Nephron progenitor cell (in vitro differentiated cells): ENCODE measurements around the gene PROK1.

Experiments used
- DNase-seq: peaks from one replicate; pipeline ENCODE4 v3.0.0; 2021
- H3K27ac Mint-ChIP-seq: 2 replicates; pipeline ENCODE4 v1.8.0; 2021; ENCODE audit warnings: mild to moderate bottlenecking, moderate library complexity, mixed read lengths
- H3K27me3 Mint-ChIP-seq: 2 replicates; pipeline ENCODE4 v1.8.0; 2021; ENCODE audit warnings: mild to moderate bottlenecking, low read depth, mixed read lengths; ENCODE audit not compliant: poor library complexity
- H3K36me3 Mint-ChIP-seq: 2 replicates; pipeline ENCODE4 v1.8.0; 2021; ENCODE audit warnings: low read depth, mixed read lengths
- H3K4me1 Mint-ChIP-seq: 2 replicates; pipeline ENCODE4 v1.8.0; 2021; ENCODE audit warnings: mixed read lengths
- H3K4me3 Mint-ChIP-seq: 2 replicates; pipeline ENCODE4 v1.8.0; 2021; ENCODE audit warnings: mild to moderate bottlenecking, moderate library complexity, mixed read lengths
- H3K9me3 Mint-ChIP-seq: 2 replicates; pipeline ENCODE4 v1.8.0; 2021; ENCODE audit warnings: mild to moderate bottlenecking, moderate library complexity, mixed read lengths
- TF ChIP-seq, protein P1 (sequence below): fragments of 200-600 bp; sonication (generic); IDR thresholded peaks from 2 replicates; pipeline ENCODE4 v1.5.0; 2021; ENCODE audit warnings: antibody characterized with exemption

The PROK1 gene

DNA sequence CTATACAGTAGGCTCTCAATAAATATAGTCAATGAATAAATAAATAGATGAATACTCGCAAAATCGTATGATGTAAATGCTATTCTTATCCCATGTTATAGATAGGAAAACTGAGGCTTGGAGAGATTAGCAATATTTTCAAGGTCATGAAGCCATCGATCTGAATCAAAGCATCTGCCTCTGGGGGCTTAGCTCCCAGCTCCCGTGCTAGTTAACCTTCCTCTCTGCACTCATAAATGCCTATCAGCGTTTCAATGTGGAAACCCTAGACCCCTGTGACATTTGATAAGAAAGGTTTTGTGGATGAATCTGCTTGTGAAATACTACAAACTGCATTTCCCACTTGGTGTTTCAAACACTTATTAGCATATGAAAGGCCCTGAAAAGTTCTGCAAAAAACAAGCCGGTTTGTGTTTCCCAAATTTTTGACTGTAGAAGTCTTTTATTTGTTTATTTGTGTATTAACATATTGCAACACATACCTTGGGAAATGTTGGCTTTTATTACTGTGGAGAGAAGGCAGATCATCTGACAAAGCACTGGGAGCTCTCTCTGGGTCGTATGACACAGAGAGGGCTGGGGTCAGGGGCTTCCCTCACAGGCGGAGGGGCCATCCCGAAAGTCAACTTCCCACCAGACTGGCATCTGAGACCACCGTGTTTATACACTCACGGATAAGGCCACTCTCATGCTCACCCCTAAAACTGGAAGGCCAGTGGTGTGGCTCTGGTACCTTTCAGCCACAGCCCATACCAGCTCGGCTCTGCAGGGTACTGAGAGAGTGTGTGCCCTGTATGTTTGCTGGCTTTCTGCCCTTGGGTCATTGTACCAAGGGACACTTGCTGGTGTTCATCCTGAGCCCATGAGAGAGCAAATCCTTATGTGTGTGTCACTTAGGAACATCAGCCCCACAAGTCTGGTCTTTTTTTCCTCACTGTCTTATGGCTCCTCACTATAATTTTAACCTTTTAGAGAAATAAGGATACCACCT is 993 bp upstream of the PROK1 start:
- no peaks in the 10 kb centered on the region for H3K9me3 Mint-ChIP-seq
- H3K27ac Mint-ChIP-seq = no peak overlapping the region
- TF ChIP-seq, protein P1, sequence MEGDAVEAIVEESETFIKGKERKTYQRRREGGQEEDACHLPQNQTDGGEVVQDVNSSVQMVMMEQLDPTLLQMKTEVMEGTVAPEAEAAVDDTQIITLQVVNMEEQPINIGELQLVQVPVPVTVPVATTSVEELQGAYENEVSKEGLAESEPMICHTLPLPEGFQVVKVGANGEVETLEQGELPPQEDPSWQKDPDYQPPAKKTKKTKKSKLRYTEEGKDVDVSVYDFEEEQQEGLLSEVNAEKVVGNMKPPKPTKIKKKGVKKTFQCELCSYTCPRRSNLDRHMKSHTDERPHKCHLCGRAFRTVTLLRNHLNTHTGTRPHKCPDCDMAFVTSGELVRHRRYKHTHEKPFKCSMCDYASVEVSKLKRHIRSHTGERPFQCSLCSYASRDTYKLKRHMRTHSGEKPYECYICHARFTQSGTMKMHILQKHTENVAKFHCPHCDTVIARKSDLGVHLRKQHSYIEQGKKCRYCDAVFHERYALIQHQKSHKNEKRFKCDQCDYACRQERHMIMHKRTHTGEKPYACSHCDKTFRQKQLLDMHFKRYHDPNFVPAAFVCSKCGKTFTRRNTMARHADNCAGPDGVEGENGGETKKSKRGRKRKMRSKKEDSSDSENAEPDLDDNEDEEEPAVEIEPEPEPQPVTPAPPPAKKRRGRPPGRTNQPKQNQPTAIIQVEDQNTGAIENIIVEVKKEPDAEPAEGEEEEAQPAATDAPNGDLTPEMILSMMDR = no peak
- H3K27me3 Mint-ChIP-seq = peaks cover 22% of the 10 kb centered on the region
- no peaks in the 10 kb centered on the region for H3K36me3 Mint-ChIP-seq
- DNase-seq = no peak
- no peak overlapping the region for H3K4me3 Mint-ChIP-seq
- peaks cover 17% of the 10 kb centered on the region for H3K4me1 Mint-ChIP-seq

DNA sequence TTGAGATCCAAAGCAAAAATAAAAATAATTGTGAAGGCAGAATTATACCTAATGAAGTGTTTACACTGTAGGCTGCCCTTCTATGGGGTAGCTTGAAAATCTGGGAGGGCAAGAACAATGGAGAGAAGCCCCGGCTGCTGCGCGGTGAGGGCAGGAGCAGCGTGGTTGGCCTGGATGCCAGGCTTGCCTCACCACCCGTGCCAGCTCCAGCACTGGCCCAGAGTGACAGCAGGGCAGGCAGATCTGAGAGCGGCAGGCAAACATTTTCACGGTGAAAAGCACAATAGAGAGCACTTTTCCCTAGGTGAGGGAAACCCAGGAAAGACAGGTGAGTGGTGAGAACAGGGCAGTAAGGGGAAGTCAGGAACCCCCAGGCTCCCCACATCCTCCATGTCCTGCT is 1.4 kb downstream of the PROK1 start:
- H3K27ac Mint-ChIP-seq = no peak overlapping the region
- H3K4me1 Mint-ChIP-seq = peaks cover 17% of the 10 kb centered on the region
- DNase-seq = no peak
- H3K27me3 Mint-ChIP-seq = peaks cover 25% of the 10 kb centered on the region
- TF ChIP-seq, protein P1 = no peak
- H3K36me3 Mint-ChIP-seq = no peaks in the 10 kb centered on the region
- H3K4me3 Mint-ChIP-seq = no peak overlapping the region
- no peaks in the 10 kb centered on the region for H3K9me3 Mint-ChIP-seq

DNA sequence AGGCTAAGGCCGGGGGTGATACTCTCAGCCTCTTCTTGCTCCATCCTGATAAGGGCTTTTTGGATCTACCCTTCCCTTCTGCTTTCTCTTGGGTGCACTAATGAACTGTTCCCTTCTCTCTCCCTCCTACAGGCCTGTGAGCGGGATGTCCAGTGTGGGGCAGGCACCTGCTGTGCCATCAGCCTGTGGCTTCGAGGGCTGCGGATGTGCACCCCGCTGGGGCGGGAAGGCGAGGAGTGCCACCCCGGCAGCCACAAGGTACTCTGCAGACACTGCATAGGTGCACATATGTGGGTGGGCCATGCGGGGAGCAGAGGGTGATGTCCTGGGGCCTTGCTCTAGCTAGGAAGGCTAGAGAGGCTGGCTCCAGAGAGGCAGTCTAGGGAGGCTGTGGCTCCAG is 2.9 kb downstream of the PROK1 start:
- TF ChIP-seq, protein P1 = no peak
- Mint-ChIP-seq H3K4me3 (no peak overlapping the region), H3K4me1 (peaks cover 17% of the 10 kb centered on the region), H3K36me3 (no peaks in the 10 kb centered on the region), H3K9me3 (no peaks in the 10 kb centered on the region), H3K27me3 (peaks cover 22% of the 10 kb centered on the region), H3K27ac (no peak overlapping the region)
- DNase-seq = no peak

DNA sequence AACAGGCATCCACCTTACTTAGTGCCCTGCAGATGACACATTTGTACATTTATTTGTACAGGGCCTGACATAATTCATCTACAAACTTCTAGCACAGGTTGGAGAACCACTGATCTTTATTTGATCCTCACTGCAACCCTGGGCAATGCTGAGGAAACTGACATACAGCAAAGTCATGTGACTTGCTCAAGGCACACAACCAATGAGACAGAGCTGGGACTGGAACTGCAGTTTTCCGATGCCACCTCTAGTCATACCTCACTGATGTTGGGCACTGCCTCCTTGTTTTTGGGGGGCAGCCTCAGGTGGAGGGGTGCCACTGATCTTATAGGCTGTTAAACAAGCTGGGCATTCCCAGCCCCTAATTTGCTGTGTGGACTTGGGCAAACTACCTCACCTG is 3.4 kb downstream of the PROK1 start:
- TF ChIP-seq, protein P1 = no peak
- Mint-ChIP-seq H3K36me3 (no peaks in the 10 kb centered on the region), H3K9me3 (no peaks in the 10 kb centered on the region), H3K27ac (no peak overlapping the region), H3K27me3 (peaks cover 22% of the 10 kb centered on the region), H3K4me1 (peaks cover 17% of the 10 kb centered on the region), H3K4me3 (no peak overlapping the region)
- no peak for DNase-seq

DNA sequence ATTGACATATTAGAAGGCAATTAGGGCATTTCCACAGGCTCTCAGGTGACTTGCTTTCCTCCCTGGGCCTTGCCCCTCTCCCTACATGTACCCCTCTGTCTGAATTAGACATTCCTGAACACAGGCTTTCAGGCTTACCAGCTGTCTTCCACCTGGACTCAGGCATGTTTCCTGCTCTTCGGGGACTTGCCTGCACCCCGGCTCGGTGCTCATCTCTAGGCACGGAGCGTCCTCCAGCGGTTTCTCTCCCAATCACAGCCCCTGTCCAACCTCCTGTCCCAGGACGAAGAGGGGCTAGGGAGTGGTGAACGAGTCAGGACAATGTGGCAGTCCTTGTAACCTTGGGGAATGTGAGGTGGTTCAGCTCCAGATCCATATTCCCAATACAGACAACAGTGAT is 4.2 kb downstream of the PROK1 start:
- no peaks in the 10 kb centered on the region for H3K9me3 Mint-ChIP-seq
- H3K27ac Mint-ChIP-seq = no peak overlapping the region
- no peak for DNase-seq
- no peaks in the 10 kb centered on the region for H3K36me3 Mint-ChIP-seq
- no peak overlapping the region for H3K4me3 Mint-ChIP-seq
- peaks cover 10% of the 10 kb centered on the region for H3K4me1 Mint-ChIP-seq
- peaks cover 22% of the 10 kb centered on the region for H3K27me3 Mint-ChIP-seq
- TF ChIP-seq, protein P1 = no peak

DNA sequence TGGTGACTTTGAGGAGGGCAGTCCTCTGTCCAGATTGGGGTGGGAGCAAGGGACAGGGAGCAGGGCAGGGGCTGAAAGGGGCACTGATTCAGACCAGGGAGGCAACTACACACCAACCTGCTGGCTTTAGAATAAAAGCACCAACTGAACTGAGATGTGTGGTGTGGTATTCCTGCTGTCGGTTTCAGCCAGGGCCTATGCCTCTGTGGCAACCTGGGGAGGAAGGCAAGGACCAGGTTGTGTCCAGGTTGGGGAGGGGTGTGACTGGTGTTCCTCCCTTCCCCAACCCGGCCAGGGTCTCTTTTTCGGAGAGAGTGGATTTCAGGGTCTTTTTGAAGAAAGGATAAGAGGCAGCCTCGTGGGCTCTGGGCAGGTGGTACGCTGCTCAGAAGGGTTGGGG is 6.3 kb downstream of the PROK1 start:
- no peaks in the 10 kb centered on the region for H3K36me3 Mint-ChIP-seq
- no peak for DNase-seq
- no peak overlapping the region for H3K27ac Mint-ChIP-seq
- H3K4me1 Mint-ChIP-seq = no peaks in the 10 kb centered on the region
- H3K9me3 Mint-ChIP-seq = no peaks in the 10 kb centered on the region
- peaks cover 30% of the 10 kb centered on the region for H3K27me3 Mint-ChIP-seq
- H3K4me3 Mint-ChIP-seq = no peak overlapping the region
- TF ChIP-seq, protein P1 = no peak
